ENCODE results near the gene METTL6.
"Not testable (repeated sequence)": the region's sequence is repeated elsewhere in the genome, so short reads cannot be mapped to it uniquely, and the experiment has no call there.

Gene METTL6

DNA sequence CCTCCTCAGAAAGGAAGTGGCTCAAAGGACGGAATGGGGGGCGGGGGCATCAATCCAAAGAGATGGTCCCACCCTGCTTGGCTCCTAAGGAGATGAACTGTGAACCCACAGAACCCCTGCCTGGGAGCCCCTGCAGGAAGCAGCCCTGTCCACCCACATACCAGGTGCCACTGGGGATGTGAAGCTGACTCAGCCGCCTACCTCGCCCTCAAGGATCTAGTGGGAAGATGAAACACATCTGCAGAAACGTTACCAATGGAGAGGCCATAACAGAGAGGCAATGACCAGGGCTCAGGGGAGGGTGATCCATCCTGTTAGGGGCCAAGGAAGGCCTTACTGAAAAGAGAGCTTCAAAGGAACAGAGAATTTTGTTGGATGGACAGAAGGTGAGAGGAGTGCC, 35.1 kb upstream of the METTL6 start:
- Histone ChIP-seq H3K9me3 (replicated peaks in 1 of 11) (peaks cover 7 to 12% (median 9%) of the 10 kb centered on the region in 11 experiments; a peak in 17 of 22 replicates), H3K4me2 (peak overlapping the region; percentile 27 to 90 (median 80)), H3K36me3 (0 out of 22 replicates have a peak, but pooled peaks cover 0 to 8% (median 0%) of the 10 kb centered on the region in 11 experiments), H3K27ac (peak overlapping the region in 8 of 11 experiments; percentile 26 to 77 (median 49); a peak in 14 of 22 replicates), H3K27me3 (no peaks in the 10 kb centered on the region), H3K4me3 (no peak overlapping the region), H4K20me1 (no peaks in the 10 kb centered on the region), H3K9ac (no peak overlapping the region), H3K4me1 (peaks cover 30 to 67% (median 57%) of the 10 kb centered on the region in 10 experiments)
- TF ChIP-seq Cebpa-rat (IDR thresholded peaks at IDR 0.05) = no peak

DNA sequence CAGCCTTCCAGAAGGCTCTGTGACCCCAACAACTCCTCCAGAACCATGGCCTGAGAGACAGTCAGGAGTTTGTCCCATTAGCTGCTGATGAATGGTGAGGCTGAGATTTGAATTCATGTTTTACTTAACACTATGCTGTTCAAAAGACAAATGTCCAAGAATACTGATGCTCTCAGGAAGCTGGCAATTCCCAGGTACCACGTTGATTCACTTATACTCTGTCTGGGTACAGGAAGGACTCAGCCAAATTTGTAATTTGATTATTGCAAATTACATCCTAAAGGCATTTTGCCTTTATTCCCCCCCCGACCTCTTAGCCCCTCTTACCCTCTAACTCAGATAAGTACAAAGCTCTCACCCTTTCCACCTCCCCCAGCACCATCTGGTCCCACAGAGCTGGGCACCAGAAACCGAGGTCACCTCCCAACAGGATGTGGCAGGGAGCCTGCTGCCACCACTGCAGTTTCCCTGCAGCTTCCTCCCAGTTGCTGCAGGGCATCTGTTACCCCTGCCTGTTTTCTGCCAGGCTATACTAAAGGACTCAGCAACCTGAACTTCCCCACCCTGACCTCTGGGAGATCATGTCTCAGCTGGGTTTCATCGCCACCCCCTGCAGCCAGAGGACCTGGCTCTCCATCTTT, 33.7 kb upstream of the METTL6 start:
- no peak for TF ChIP-seq Cebpa-rat (IDR thresholded peaks at IDR 0.05)
- no peaks in the 10 kb centered on the region for H3K27me3 ChIP-seq
- no peaks in the 10 kb centered on the region for H4K20me1 ChIP-seq
- H3K36me3 ChIP-seq = 0 out of 22 replicates have a peak, but pooled peaks cover 0 to 8% (median 0%) of the 10 kb centered on the region in 11 experiments
- peak overlapping the region; percentile 57 to 90 (median 80) for H3K4me2 ChIP-seq
- H3K27ac ChIP-seq = peak overlapping the region in 9 of 11 experiments; percentile 50 to 77 (median 67); a peak in 18 of 22 replicates
- H3K9ac ChIP-seq = peak overlapping the region in 9 of 11 experiments; percentile 6 to 61 (median 35); a peak in 15 of 22 replicates
- H3K9me3 ChIP-seq (replicated peaks in 1 of 11) = peaks cover 7 to 13% (median 9%) of the 10 kb centered on the region in 11 experiments; a peak in 17 of 22 replicates
- H3K4me3 ChIP-seq = 0 out of 20 replicates have a peak overlapping the region, but pooled peaks of 1 of the 10 experiments have one; percentile 3
- peaks cover 27 to 53% (median 45%) of the 10 kb centered on the region in 10 experiments for H3K4me1 ChIP-seq

DNA sequence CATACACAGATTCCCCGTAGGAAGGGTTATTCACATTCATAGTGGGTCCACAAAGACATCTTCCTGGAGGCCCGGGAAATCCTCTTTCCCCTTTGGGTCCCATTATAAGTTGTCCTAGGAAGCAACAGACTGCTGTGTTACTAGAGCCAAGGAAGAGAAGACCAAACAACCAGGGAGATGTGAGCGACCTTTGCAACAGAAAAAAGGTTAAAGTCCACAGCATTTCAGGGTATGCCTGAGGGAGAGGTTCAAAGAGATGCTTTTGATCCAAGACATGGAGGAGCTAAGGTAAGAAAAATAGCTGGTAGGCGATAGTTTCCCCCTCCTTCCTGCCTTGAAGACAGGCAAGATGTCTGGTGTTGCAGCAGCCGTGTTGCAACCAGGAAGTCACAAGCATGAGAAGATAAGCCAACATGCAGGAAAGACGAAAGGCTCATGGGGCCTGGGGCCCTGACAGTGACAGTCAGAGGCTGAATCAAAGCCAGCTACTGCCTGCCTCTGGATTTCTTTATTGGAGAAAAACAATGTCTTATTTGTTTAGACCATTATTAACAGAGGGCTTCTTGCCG, 31.0 kb upstream of the METTL6 start:
- Histone ChIP-seq H3K27ac (peak overlapping the region in 8 of 11 experiments; percentile 20 to 60 (median 45); a peak in 12 of 22 replicates), H3K4me3 (no peak overlapping the region), H3K9me3 (replicated peaks in 1 of 11) (peaks cover 7 to 13% (median 9%) of the 10 kb centered on the region in 11 experiments; a peak in 17 of 22 replicates), H4K20me1 (no peaks in the 10 kb centered on the region), H3K4me1 (peaks cover 27 to 62% (median 48%) of the 10 kb centered on the region in 10 experiments), H3K4me2 (peak overlapping the region in 8 of 11 experiments; percentile 6 to 52 (median 14); a peak in 9 of 22 replicates), H3K9ac (no peak overlapping the region; a peak in 1 of 22 replicates), H3K36me3 (0 out of 22 replicates have a peak, but pooled peaks cover 0 to 8% (median 0%) of the 10 kb centered on the region in 11 experiments), H3K27me3 (no peaks in the 10 kb centered on the region)
- peak in 7 of 11 experiments; percentile 8 to 78 (median 47); a peak in 8 of 22 replicates for TF ChIP-seq Cebpa-rat (IDR thresholded peaks at IDR 0.05)

- H3K9me3 ChIP-seq (replicated peaks in 1 of 11) = peaks cover 7 to 13% (median 9%) of the 10 kb centered on the region in 11 experiments; a peak in 17 of 22 replicates
- H3K27ac ChIP-seq, H3K4me3 ChIP-seq, H3K36me3 ChIP-seq, H4K20me1 ChIP-seq, H3K27me3 ChIP-seq, H3K4me2 ChIP-seq, H3K9ac ChIP-seq: not testable (repeated sequence)
- peaks cover 18 to 49% (median 37%) of the 10 kb centered on the region in 10 experiments for H3K4me1 ChIP-seq
Observed at GRCh38 chr3:15456915-15457314, 29.6 kb upstream of the METTL6 start.

- H3K36me3 ChIP-seq = 0 out of 22 replicates have a peak, but pooled peaks cover 0 to 8% (median 0%) of the 10 kb centered on the region in 11 experiments
- peaks cover 7 to 13% (median 9%) of the 10 kb centered on the region in 11 experiments; a peak in 17 of 22 replicates for H3K9me3 ChIP-seq (replicated peaks in 1 of 11)
- no peak for TF ChIP-seq Cebpa-rat (IDR thresholded peaks at IDR 0.05)
- no peak overlapping the region for H3K4me3 ChIP-seq
- H3K9ac ChIP-seq = no peak overlapping the region
- peaks cover 13 to 43% (median 31%) of the 10 kb centered on the region in 10 experiments for H3K4me1 ChIP-seq
- no peak overlapping the region for H3K27ac ChIP-seq
- H3K27me3 ChIP-seq = no peaks in the 10 kb centered on the region
- no peaks in the 10 kb centered on the region for H4K20me1 ChIP-seq
- H3K4me2 ChIP-seq = no peak overlapping the region
Observed at GRCh38 chr3:15456321-15456720, 29.0 kb upstream of the METTL6 start.

- H3K4me3 ChIP-seq = no peak overlapping the region
- H3K4me2 ChIP-seq = no peak overlapping the region
Observed at GRCh38 chr3:15455756-15456155, 28.4 kb upstream of the METTL6 start.

GRCh38 chr3:15454965-15455364, 27.6 kb upstream of the METTL6 start:
- Histone ChIP-seq H3K27ac (no peak overlapping the region), H4K20me1 (no peaks in the 10 kb centered on the region), H3K4me3 (no peak overlapping the region), H3K9me3 (replicated peaks in 1 of 11) (peaks cover 7 to 13% (median 9%) of the 10 kb centered on the region in 11 experiments; a peak in 17 of 22 replicates), H3K4me2 (no peak overlapping the region), H3K9ac (no peak overlapping the region), H3K4me1 (peaks cover 0 to 32% (median 20%) of the 10 kb centered on the region in 10 experiments; a peak in 18 of 20 replicates), H3K36me3 (peaks cover 0 to 11% (median 0%) of the 10 kb centered on the region in 11 experiments; a peak in 2 of 22 replicates), H3K27me3 (no peaks in the 10 kb centered on the region)
- TF ChIP-seq Cebpa-rat (IDR thresholded peaks at IDR 0.05) = no peak

More at GRCh38 chr3:15455756-15456155, 28.4 kb upstream of the METTL6 start:
- no peak overlapping the region for H3K27ac ChIP-seq
- H3K36me3 ChIP-seq = peaks cover 0 to 10% (median 0%) of the 10 kb centered on the region in 11 experiments; a peak in 1 of 22 replicates
- no peak for TF ChIP-seq Cebpa-rat (IDR thresholded peaks at IDR 0.05)
- H3K27me3 ChIP-seq = no peaks in the 10 kb centered on the region
- peaks cover 7 to 37% (median 25%) of the 10 kb centered on the region in 10 experiments for H3K4me1 ChIP-seq
- H4K20me1 ChIP-seq = no peaks in the 10 kb centered on the region
- peaks cover 7 to 13% (median 9%) of the 10 kb centered on the region in 11 experiments; a peak in 17 of 22 replicates for H3K9me3 ChIP-seq (replicated peaks in 1 of 11)
- no peak overlapping the region for H3K9ac ChIP-seq

- no peak overlapping the region for H3K9ac ChIP-seq
- no peak for TF ChIP-seq Cebpa-rat (IDR thresholded peaks at IDR 0.05)
- H3K4me1 ChIP-seq = peaks cover 0 to 28% (median 18%) of the 10 kb centered on the region in 10 experiments; a peak in 15 of 20 replicates
- H3K36me3 ChIP-seq = peaks cover 0 to 20% (median 0%) of the 10 kb centered on the region in 11 experiments; a peak in 4 of 22 replicates
- no peaks in the 10 kb centered on the region for H3K27me3 ChIP-seq
- H4K20me1 ChIP-seq = no peaks in the 10 kb centered on the region
- H3K27ac ChIP-seq = no peak overlapping the region
- peak overlapping the region in 7 of 11 experiments; percentile 8 to 44 (median 26); a peak in 8 of 22 replicates for H3K4me2 ChIP-seq
- H3K9me3 ChIP-seq (replicated peaks in 1 of 11) = peaks cover 7 to 13% (median 9%) of the 10 kb centered on the region in 11 experiments; a peak in 17 of 22 replicates
- no peak overlapping the region for H3K4me3 ChIP-seq
Observed at GRCh38 chr3:15453991-15454625, 26.8 kb upstream of the METTL6 start.
